GM21737 (cell line): ENCODE data around the gene EYA4.

ENCODE experiments used
- ATAC-seq: cut with Tn5 transposase; IDR thresholded peaks from one replicate; pipeline ENCODE4 v1.9.1; 2021; ENCODE audit warnings: mild to moderate bottlenecking, moderate library complexity; ENCODE audit not compliant: unreplicated experiment

EYA4 gene

GRCh38 chr6:133435065-133435728 is 194.0 kb downstream of the EYA4 start:
- ATAC-seq = no peak

DNA sequence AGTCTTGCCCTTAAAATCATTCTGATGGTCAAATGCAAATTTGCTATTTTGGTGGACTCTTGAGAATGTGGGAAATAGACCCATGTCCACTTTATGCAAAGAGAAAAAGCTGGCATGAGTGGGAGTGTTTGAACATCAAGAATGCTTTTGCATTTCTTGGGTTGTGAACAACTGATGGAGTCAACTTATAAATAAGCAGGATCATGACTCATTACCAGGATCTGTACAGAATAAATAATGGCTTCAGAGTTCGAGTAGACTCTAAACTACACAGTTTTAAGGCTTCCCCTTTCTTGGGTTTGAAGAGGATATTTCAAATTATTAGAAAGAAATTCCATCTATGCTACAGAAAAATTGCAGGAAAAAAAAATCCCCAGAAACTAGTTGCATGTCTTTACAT is 195.5 kb downstream of the EYA4 start:
- no peak for ATAC-seq

DNA sequence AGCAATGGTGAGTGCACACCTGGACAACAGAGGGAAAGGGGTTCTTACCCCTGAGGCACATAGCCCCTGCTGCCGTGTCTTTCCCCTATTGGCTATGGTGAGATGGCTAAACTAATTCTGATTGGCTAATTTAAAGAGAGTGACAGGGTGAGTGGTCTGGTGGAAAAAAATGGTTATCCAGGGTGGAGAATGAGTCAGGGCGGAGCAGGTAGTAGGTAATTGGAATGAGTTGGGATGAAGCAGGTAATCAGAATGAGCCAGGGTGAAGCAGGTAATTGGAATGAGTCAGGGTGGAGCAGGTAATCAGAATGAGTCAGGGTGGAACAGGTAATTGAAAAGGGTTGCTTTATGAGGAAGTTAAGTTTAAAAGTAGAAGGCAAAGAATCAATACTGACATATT is 200.3 kb downstream of the EYA4 start:
- no peak for ATAC-seq

DNA sequence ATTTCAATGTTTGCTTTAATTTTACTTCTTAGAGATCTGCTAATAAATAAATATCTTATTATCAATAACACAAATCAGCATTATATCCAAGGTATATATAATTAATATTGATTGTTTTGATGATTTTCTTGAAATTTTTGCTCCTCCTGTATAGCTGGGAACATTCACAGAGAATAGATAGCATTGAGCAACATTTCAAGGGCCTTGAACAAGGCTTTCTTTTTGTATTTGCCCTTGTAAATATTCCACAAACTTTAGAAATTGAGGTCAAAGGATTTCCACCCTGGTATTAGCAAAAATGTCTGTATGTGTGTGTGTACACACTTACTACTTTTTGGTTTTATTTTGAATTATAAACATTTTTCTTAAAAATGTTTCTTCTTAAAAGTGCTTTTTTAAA is 205.6 kb downstream of the EYA4 start:
- no peak for ATAC-seq

DNA sequence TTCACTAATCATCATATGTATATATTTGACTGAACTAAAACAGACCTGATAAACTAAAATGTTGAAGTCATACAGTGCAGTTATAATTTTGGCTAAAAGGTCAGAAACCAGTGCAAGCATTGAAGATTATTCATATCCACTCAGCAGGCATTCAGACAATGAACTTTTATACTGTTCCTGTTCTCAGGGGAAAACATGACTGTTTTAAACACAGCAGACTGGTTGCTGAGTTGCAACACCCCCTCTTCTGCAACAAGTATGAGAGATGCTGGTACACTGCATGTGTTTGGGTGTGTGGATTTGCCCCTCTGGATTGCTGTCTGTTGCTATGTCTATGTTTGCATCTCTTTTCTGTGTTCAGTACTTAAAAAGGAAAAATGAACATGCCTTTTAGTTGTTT is 206.8 kb downstream of the EYA4 start:
- ATAC-seq = no peak

GRCh38 chr6:133456439-133456838 is 215.3 kb downstream of the EYA4 start:
- ATAC-seq = no peak

DNA sequence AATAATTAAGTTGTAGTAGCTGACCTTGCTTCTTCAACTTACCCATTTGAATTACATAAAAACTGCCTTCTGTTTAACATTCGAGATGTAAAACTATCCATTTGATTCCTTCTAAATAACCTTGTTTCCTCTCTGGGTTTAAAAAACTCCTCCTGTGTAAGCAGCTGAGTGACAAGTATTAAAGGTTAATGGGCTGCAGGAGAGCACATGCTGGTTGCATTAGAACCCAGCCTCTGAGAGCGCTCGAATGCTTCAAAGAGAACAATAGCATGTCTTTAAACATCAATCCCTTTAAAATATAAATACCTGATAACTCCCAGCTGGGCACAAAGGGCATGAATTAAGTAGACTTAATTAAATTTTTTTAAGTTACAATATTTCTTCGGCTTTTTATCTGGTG is 215.8 kb downstream of the EYA4 start:
- no peak for ATAC-seq

GRCh38 chr6:133460101-133460500 is 218.9 kb downstream of the EYA4 start:
- no peak for ATAC-seq

DNA sequence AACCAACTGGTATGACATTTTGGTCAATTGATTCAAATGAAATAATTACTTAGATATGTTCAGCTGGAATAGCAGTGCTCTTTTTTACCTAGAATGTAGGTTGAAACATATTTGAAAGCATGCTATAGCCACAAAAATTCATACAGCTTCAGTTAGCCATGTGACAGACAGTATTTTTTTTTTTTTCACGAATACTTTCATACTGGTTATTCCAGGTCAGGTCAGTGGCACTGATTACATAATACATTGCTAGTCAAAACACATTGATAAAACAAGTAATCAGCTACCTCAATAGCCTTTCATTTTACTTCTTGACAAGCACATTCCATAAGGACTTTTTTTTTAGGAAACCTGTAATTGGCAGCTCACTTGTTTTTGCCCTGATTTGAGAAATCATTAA is 222.6 kb downstream of the EYA4 start:
- ATAC-seq = no peak

DNA sequence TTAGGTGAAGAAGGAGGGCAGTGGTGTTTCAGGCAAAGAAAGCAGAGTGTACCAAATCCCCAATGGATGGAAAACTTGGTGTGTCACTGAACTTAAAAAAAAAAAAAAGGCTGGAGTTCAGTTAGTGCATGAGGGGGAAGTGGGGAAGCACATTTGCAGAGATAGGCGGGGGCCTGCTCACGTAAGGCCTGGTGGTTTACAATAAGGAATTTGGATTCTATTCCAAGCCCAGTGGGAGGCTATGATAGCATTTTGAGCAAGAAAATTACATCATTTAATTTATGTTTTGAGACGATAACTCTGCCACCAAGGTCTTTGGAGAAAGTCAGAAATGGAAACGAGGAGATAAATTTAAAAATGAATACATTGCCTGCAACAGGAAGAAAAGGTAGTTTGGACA is 225.5 kb downstream of the EYA4 start:
- no peak for ATAC-seq

DNA sequence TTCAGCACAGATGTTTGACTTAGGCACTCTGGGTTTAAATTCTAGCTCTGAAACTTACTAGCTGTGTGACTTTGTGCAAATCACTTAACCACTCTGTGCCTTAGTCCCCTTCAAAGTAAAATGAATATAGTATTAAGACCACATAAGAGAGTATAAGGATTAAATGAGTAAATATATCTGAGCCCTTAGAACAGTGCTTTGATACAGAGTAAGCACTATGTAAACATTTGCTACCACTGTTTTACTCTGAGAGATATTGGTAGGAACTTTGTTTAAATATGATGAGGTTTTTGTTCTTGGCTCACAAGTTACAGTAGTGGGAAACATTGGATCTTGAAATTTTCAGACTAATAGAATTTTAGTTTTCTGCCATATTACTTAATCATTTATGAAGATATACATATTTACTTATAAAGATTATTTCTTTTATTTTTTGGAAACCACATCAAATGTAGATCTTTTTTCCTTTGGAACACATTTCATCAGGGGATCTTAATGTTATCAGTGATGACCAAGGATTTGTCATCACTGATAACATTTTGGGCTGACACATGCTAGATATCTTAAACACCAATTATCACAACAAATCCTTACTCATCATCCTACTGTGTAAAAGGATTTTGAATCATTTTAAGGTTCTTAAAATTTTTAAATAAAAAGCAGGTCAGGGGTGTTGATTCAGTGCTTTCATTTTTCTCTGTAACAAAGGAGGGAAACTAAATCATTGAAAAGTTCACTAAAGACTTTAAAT is 226.2 kb downstream of the EYA4 start:
- ATAC-seq = no peak

- ATAC-seq = no peak
These were observed 226.8 kb downstream of the EYA4 start for GRCh38 chr6:133467982-133468380.

DNA sequence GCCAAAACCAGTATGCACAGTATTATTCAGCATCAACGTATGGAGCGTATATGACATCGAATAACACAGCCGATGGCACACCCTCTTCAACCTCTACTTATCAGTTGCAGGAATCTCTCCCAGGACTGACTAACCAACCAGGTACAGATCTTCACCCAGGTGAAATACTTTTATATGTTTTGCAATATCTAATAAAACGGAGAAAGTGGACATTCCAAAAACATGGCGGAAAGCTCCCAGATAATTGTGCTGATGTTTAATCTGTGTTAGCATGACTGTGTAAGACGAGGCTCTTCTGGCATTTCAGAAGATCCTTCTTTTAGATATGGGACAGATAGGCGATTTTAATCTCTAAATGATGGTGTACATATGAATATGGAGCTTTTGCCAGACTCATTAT is 227.4 kb downstream of the EYA4 start:
- no peak for ATAC-seq

DNA sequence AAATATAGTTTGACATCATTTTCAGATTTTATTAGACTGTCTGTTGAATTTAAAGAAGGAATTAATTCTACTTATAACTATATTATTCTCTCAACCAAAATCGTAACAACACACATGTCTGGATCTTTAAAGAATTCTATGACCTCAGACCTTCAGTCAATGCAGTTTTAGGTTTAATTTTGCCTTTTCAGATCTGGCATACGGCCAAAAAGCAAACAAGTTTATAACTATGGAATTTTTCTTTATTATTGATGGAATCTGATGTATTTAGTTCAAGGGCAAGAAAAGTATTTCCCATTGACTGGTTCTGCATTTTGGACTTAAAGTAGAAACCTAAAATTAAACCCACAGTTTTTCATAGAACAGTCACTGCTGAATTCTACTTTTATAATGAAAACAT is 233.4 kb downstream of the EYA4 start:
- ATAC-seq = no peak

- no peak for ATAC-seq
These were observed 237.5 kb downstream of the EYA4 start for GRCh38 chr6:133478673-133479072.

GRCh38 chr6:133487174-133487573 is 246.0 kb downstream of the EYA4 start:
- ATAC-seq = no peak

DNA sequence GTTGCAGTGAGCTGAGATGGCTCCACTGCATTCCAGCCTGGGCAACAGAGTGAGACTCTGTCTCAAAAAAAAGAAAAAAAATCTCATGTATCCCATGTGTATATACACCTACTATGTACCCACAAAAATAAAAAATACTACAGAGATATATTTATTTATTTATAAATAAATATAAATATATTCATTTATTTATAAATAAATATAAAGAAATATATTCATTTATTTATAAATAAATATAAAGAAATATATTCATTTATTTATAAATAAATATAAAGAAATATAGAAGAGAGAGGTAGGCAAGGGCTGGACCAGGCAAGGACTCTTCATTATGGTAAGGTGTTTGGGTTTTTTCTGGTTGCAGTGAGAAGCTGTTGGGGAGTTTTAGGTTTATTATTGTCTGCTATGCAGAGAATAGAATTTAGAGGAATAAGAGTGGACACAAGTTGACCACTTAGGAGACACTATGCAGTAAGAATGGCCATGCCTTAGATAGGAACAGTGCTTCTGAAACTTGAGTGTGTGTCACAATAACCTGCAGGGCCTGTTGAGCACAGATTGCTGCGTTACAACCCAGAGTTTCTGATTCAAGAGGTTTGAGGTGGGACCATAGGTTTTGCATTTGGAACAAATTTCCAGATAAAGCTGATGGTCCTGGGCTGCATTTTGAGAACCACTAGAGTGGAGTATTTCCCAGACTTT is 254.2 kb downstream of the EYA4 start:
- ATAC-seq = no peak

DNA sequence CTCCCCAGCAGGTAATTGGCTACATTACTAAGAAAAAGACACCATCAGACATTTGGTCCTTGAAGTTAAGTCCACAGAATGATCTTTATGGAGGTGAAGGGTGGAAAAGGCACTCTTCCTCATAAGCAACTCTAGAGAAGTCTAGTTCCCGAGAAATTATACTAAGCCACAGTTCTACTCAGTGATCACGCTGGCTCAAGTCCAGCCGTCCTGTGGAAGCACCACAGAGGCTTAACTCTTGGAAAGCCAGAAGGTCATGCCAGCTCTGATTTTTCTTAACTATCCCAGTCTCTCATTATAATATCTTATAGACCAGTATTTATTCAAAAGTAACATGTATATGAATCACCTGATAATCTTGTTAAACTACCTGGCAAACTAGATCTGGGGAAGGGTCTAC is 258.5 kb downstream of the EYA4 start:
- no peak for ATAC-seq

- ATAC-seq = no peak
These were observed 260.6 kb downstream of the EYA4 start for GRCh38 chr6:133501675-133502270.

GRCh38 chr6:133502441-133503335 is 261.5 kb downstream of the EYA4 start:
- no peak for ATAC-seq

DNA sequence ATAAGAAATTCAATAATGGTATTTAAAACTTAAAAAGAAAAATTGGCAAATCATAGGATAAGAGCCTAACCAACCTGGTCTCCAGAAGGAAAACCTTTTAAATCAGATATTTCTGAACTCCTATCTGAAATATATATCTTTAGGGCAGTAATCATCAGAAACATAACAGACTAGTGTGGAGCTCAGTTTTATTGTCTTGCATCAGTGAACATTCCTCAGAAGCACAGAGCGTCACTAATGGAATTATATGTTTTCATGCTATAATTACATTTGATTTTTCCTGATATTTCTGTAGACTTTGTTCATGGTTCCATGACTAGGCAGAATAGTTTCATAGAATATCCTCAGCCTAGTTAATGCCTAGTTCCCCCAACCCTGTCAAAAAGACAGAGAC is 262.2 kb downstream of the EYA4 start:
- ATAC-seq = no peak
